Dedifferentiated amniotic fluid mesenchymal stem cell (primary cell): ENCODE results near the gene SIGLEC11.
"Not testable (repeated sequence)": the region's sequence is repeated elsewhere in the genome, so short reads cannot be mapped to it uniquely, and the experiment has no call there.

Experiments
- DNase-seq: peaks from one replicate; pipeline ENCODE4 v3.0.0-alpha.2; 2016; ENCODE audit errors: extremely low spot score

Gene SIGLEC11

GRCh38 chr19:49926515-49926914, 34.5 kb downstream of the SIGLEC11 start:
- DNase-seq: no peak

- DNase-seq: no peak
Observed at GRCh38 chr19:49925486-49925885, 35.5 kb downstream of the SIGLEC11 start.

- DNase-seq: not testable (repeated sequence)
Observed at GRCh38 chr19:49924881-49925210, 36.1 kb downstream of the SIGLEC11 start.

- no peak for DNase-seq
Observed at GRCh38 chr19:49924004-49924880, 36.7 kb downstream of the SIGLEC11 start.

GRCh38 chr19:49923055-49924003, 37.6 kb downstream of the SIGLEC11 start:
- DNase-seq: no peak

GRCh38 chr19:49921871-49922795, 38.8 kb downstream of the SIGLEC11 start:
- DNase-seq: no peak

- no peak for DNase-seq
Observed at GRCh38 chr19:49920624-49921363, 40.2 kb downstream of the SIGLEC11 start.

- DNase-seq: no peak
Observed at GRCh38 chr19:49918089-49918488, 42.9 kb downstream of the SIGLEC11 start.

GRCh38 chr19:49916839-49917733, 43.9 kb downstream of the SIGLEC11 start:
- DNase-seq: no peak

GRCh38 chr19:49915271-49915670, 45.7 kb downstream of the SIGLEC11 start:
- DNase-seq: no peak

GRCh38 chr19:49913720-49914119, 47.3 kb downstream of the SIGLEC11 start:
- no peak for DNase-seq

- DNase-seq: no peak
Observed at GRCh38 chr19:49912965-49913685, 47.8 kb downstream of the SIGLEC11 start.

GRCh38 chr19:49911381-49912145, 49.4 kb downstream of the SIGLEC11 start:
- DNase-seq: no peak

- DNase-seq: no peak
Observed at GRCh38 chr19:49910179-49910578, 50.8 kb downstream of the SIGLEC11 start.

GRCh38 chr19:49908480-49909420, 52.2 kb downstream of the SIGLEC11 start:
- no peak for DNase-seq

GRCh38 chr19:49907745-49908446, 53.1 kb downstream of the SIGLEC11 start:
- DNase-seq: no peak
